GM12892 (cell line): Measurements from ENCODE around the gene CBR3.

ENCODE experiments used
- POLR2A ChIP-seq: IDR thresholded peaks from 2 replicates; pipeline ENCODE4 v1.6.1; 2011; ENCODE audit warnings: low read depth, low read length, control low read depth
- POLR2AphosphoS5 ChIP-seq: IDR thresholded peaks from 2 replicates; pipeline ENCODE4 v1.6.1; 2011; ENCODE audit warnings: low read depth, low read length, control low read depth
- TAF1 ChIP-seq: IDR thresholded peaks from 2 replicates; pipeline ENCODE4 v1.6.1; 2011; ENCODE audit warnings: low read depth, mild to moderate bottlenecking, control low read depth, low read length, borderline replicate concordance

DNA sequence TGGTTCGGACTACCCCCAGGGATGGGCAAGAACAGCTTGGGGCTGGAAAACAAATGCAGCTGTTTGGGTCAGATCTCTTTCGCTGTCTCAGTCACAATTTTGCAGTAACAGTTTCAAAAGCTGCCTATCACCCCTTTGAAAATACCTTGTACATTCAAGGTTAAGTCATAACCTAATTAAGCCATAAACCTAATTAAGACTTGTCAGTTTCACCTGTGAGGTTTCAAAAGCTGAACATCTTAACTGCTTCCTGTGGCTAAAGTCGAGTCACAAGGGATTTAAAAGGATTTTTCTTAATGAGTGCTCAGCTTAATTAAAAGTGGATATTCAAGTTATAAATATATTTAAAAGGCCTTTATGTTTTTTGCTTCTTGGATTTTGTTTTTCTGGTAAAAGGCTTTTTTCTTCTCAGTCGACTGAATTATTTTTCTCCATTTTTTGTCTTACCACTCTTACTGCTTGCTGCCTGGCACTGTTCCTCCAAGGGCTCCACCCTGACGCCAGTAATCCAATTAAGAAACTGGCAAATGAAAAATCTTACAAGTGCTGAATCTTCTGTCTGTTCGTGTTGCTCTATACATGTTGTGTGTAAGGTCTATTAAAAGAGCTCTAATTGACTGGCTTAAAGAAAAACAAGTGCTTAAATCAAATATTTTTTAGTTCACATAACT lies 33.8 kb upstream of the CBR3 start:
- TF ChIP-seq POLR2AphosphoS5 (no peak), POLR2A (no peak), TAF1 (no peak)
